K562 (cell line): ENCODE results near the gene ADAT3.

Experiments used
- ATF1 ChIP-seq, 2 experiments: fragments of 450-650 bp in 1 of 2; IDR thresholded peaks; 2 replicates each; pipeline ENCODE4 v1.6.1; 2016; ENCODE audit warnings: missing compliant biosample characterization in 1 of 2, missing genetic modification characterization in 1 of 2
- POLR2A ChIP-seq: fragments of 450-650 bp; conservative IDR thresholded peaks from 2 replicates; pipeline ENCODE4 v1.6.1; 2016
- POLR2AphosphoS5 ChIP-seq: IDR thresholded peaks from 2 replicates; pipeline ENCODE4 v1.6.1; 2011; ENCODE audit warnings: mild to moderate bottlenecking, low read depth, low read length, moderate library complexity; ENCODE audit not compliant: control insufficient read depth, insufficient read depth
- RAD21 ChIP-seq, 2 experiments: fragments of 250-450 bp in 1 of 2; fragments of 450-650 bp in 1 of 2; sonication (Bioruptor Pico) in 1 of 2; formaldehyde crosslinking in 1 of 2; IDR thresholded peaks in 1 of 2; conservative IDR thresholded peaks in 1 of 2; 2 replicates each; pipeline versions ENCODE4 v1.4.0 to v1.8.0; 2020 to 2022; ENCODE audit warnings: mild to moderate bottlenecking in 2 of 2, moderate library complexity in 1 of 2
- RFX1 ChIP-seq: fragments of 450-650 bp; IDR thresholded peaks from 2 replicates; pipeline ENCODE4 v1.6.1; 2016; ENCODE audit warnings: mild to moderate bottlenecking, moderate library complexity
- SMARCC2 ChIP-seq: fragments of 450-650 bp; IDR thresholded peaks from 2 replicates; pipeline ENCODE4 v1.6.1; 2017; ENCODE audit warnings: antibody characterized with exemption, moderate library complexity, mild to moderate bottlenecking, low read depth
- U2AF2 ChIP-seq: fragments of 200-400 bp; formaldehyde crosslinking; optimal IDR thresholded peaks from 2 replicates; pipeline ENCODE3; 2017; ENCODE audit warnings: low read depth, mild to moderate bottlenecking, low read length
- ZNF140 ChIP-seq: fragments of 250-450 bp; sonication (Bioruptor Pico); IDR thresholded peaks from 2 replicates; pipeline ENCODE4 v1.8.0; 2021; ENCODE audit warnings: moderate library complexity, mild to moderate bottlenecking, inconsistent platforms

GRCh38 chr19:1880611-1881392 is 24.4 kb upstream of the ADAT3 start:
- no peak for TF ChIP-seq POLR2AphosphoS5
- no peak for TF ChIP-seq U2AF2
- no peak for TF ChIP-seq ZNF140 (CRISPR knock-in tag)
- no peak for TF ChIP-seq RAD21 (CRISPR knock-in tag; conservative IDR thresholded peaks at IDR 0.05 in 1 of 2, IDR thresholded peaks at IDR 0.05 in 1 of 2)
- no peak for TF ChIP-seq ATF1 (CRISPR knock-in tag; IDR thresholded peaks at IDR 0.05)
- TF ChIP-seq ATF1 (tag; IDR thresholded peaks at IDR 0.05): no peak
- TF ChIP-seq POLR2A: no peak
- TF ChIP-seq RFX1: no peak
- no peak for TF ChIP-seq SMARCC2
